ENCODE results near the gene ENTHD1. TPM values are rescaled to one million over a fixed set of nuclear protein-coding genes. Genes with fewer than 3 reads are reported as not detected.
A peak's percentile ranks its signal among the peaks of the same experiment; 100 is the strongest.

The ENTHD1 gene
- total and polyA plus RNA-seq, 2 of the 4 experiments (the other 2 are of a cell fraction): not detected

DNA sequence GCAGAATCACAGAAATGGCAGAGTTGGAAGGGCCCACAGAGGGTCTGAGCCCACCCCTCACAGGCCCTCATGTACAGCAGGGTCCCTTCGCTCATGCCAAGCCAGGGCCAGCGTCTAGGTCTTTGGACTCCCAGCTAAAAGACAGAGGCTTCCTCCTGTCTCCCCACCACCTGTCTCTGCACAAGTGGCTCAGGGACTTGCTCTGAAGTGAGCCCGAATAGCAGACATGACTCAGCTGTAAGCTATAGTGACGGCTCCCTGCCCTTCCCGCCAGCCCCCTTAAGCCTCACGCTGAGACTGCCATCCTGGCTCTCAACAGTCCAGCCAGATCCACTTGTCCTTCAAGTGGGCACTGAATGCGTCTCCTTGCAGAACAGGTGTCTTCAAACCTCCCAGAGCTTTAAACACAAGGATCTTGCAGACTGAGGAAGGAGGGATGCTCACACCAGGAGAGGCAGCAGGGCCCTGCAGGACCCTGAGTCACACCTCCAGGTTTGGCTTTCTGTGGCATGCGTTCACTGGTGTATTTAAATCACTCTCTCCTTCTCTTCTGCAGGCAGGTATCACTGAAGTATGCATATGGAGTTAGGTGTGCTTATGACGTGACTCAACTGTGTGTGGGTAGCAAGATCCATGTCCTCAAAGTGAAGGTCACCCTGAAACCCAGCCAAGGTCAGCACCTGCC lies 168.1 kb downstream of the ENTHD1 start:
- no peak for ATAC-seq (ENCODE audit: low read depth)
- Histone ChIP-seq H2AFZ (replicated peaks; ENCODE audit: low read length, poor library complexity) (no peak overlapping the region), H3K14ac (replicated peaks; ENCODE audit: low read depth, low read length) (no peak overlapping the region), H3K4me3 (ENCODE audit: insufficient read depth, low read depth, low read length) (no peak overlapping the region), H3K9me3 (ENCODE audit: control insufficient read depth, insufficient read depth, low read length) (no peaks in the 10 kb centered on the region), H3K9ac (ENCODE audit: low read depth, low read length) (no peak overlapping the region), H3K27ac (ENCODE audit: insufficient read depth, low read length) (no peak overlapping the region), H2BK120ac (ENCODE audit: low read depth, low read length) (no peak overlapping the region), H4K20me1 (ENCODE audit: insufficient read depth, low read length) (no peaks in the 10 kb centered on the region), H3K18ac (ENCODE audit: low read depth, low read length) (no peak overlapping the region), H3K9me1 (ENCODE audit: insufficient read depth, low read length) (no peaks in the 10 kb centered on the region), H3K4me2 (ENCODE audit: low read depth, low read length) (no peak overlapping the region), H4K91ac (ENCODE audit: insufficient read depth, low read depth, low read length) (no peak overlapping the region), H3K4ac (ENCODE audit: low read depth, low read length) (no peak overlapping the region), H2AK5ac (ENCODE audit: low read depth, low read length) (peak overlapping the region; percentile 43; the same call in 1 of the 2 replicates), H2BK20ac (ENCODE audit: low read depth, low read length) (no peak overlapping the region), H2AK9ac (replicated peaks; ENCODE audit: low read depth, low read length, poor library complexity) (no peak overlapping the region), H3K4me1 (ENCODE audit: control insufficient read depth, insufficient read depth, low read length) (peaks cover 3% of the 10 kb centered on the region; the same call in 1 of the 2 replicates), H3K79me1 (ENCODE audit: low read depth in 1 of 2, low read length in 2 of 2) (no peaks in the 10 kb centered on the region), H2BK15ac (ENCODE audit: low read depth, low read length) (no peak overlapping the region), H4K5ac (ENCODE audit: low read depth, low read length) (no peak overlapping the region), H4K8ac (ENCODE audit: low read depth in 2 of 2, low read length in 2 of 2) (no peak overlapping the region), H3K56ac (ENCODE audit: extremely low read depth, insufficient read depth, low read length) (no peak overlapping the region), H3K27me3 (ENCODE audit: control insufficient read depth, insufficient read depth, low read length) (peaks cover 34% of the 10 kb centered on the region), H3K23ac (ENCODE audit: low read depth, low read length) (no peak overlapping the region), H2BK5ac (ENCODE audit: low read depth, low read length, poor library complexity, severe bottlenecking) (no peak overlapping the region), H3K36me3 (ENCODE audit: control insufficient read depth, insufficient read depth, low read length) (no peaks in the 10 kb centered on the region)
- BruUV-seq (replicated peaks): no TSS peak
- WGBS, 2 experiments (ENCODE audit: extremely low coverage in 2 of 2, insufficient read length in 1 of 2): 78% methylated on average over 3 of the region's 9 CpGs; no CpG with 5 or more reads in 1 of the 2 experiments
- CTCF ChIA-PET: no interaction called here
- in situ Hi-C loops (cut with MboI; ENCODE audit: low sequenced_read_pairs): no loop called here
- TF ChIP-seq RFX5 (IDR thresholded peaks at IDR 0.05; ENCODE audit: low read depth, low read length) (no peak), FOS (IDR thresholded peaks at IDR 0.05; ENCODE audit: low read depth, low read length) (no peak), RAD21 (IDR thresholded peaks at IDR 0.05; ENCODE audit: low read length) (no peak), MAZ (IDR thresholded peaks at IDR 0.05; ENCODE audit: borderline replicate concordance, low read depth, low read length) (no peak), POLR2A (IDR thresholded peaks at IDR 0.05; ENCODE audit: low read depth, low read length) (no peak)
- dilution Hi-C loops (cut with HindIII; ENCODE audit: low sequenced_read_pairs, unreplicated experiment): no loop called here
- no peak for DNase-seq
- intact Hi-C loops (cut with micrococcal nuclease): no loop called here
- POLR2A ChIA-PET (ENCODE audit: unreplicated experiment): no interaction called here
